GM10266 (cell line): ENCODE results near the gene PHACTR2.
"Not testable (repeated sequence)": the region's sequence is repeated elsewhere in the genome, so short reads cannot be mapped to it uniquely, and the experiment has no call there.

ENCODE experiments used
- DNase-seq: peaks from one replicate; pipeline ENCODE4 v3.0.0; 2012; ENCODE audit errors: extremely low spot score
- TF ChIP-seq, protein P1 (sequence below): IDR thresholded peaks from 2 replicates; pipeline ENCODE4 v1.5.1; 2012; ENCODE audit warnings: mild to moderate bottlenecking, low read depth; ENCODE audit not compliant: control insufficient read depth, insufficient read depth; ENCODE audit errors: missing control alignments

Gene PHACTR2

DNA sequence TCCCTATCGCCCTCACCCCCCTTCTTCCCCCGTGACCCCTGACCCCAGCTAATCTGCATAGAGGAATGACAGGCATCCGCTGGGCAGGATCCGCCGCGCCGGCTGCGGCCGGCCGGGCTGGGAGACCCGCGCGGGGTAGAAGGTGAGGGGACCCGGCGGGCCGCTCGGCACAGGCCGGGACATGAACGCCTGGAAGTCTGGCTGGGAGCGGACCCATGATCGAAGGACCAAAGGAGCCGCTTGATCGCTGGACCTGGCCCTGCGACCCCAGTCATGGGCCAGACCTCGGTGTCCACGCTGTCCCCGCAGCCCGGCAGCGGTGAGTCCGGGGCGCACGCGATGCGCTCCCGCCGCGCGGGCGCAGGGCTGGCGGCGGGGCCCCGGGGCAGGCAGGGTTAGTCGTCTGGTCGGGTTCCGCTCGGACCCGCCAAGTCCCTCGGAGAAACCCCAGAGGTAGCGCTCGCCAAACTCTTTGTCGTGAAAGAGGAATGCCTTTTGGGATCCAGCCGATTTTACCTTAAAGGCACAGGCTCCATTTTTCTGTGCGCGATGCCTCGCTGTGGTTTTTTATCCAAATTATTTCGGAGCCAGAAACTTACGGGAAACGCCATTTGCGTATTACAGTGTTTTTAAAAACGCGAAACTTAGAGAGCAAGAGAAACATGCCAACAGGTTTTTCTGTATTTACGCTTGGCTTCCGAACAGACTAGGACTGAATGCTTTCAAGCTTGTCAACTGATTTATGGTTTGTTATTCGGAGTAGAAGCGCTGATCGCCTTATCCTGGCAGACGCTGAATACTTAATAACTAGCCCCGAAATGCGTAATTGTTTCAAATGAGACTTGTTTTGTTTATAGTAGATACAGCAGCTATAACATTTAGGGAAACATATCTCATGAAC lies at the start of gene PHACTR2:
Gene PHACTR2, plus strand, starts transcription at position 75 of the 901 bp plus-strand sequence. Its CDS starts 199 bp downstream, at position 274.
- TF ChIP-seq, protein P1, sequence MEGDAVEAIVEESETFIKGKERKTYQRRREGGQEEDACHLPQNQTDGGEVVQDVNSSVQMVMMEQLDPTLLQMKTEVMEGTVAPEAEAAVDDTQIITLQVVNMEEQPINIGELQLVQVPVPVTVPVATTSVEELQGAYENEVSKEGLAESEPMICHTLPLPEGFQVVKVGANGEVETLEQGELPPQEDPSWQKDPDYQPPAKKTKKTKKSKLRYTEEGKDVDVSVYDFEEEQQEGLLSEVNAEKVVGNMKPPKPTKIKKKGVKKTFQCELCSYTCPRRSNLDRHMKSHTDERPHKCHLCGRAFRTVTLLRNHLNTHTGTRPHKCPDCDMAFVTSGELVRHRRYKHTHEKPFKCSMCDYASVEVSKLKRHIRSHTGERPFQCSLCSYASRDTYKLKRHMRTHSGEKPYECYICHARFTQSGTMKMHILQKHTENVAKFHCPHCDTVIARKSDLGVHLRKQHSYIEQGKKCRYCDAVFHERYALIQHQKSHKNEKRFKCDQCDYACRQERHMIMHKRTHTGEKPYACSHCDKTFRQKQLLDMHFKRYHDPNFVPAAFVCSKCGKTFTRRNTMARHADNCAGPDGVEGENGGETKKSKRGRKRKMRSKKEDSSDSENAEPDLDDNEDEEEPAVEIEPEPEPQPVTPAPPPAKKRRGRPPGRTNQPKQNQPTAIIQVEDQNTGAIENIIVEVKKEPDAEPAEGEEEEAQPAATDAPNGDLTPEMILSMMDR: no peak
- DNase-seq: peak; percentile 79

DNA sequence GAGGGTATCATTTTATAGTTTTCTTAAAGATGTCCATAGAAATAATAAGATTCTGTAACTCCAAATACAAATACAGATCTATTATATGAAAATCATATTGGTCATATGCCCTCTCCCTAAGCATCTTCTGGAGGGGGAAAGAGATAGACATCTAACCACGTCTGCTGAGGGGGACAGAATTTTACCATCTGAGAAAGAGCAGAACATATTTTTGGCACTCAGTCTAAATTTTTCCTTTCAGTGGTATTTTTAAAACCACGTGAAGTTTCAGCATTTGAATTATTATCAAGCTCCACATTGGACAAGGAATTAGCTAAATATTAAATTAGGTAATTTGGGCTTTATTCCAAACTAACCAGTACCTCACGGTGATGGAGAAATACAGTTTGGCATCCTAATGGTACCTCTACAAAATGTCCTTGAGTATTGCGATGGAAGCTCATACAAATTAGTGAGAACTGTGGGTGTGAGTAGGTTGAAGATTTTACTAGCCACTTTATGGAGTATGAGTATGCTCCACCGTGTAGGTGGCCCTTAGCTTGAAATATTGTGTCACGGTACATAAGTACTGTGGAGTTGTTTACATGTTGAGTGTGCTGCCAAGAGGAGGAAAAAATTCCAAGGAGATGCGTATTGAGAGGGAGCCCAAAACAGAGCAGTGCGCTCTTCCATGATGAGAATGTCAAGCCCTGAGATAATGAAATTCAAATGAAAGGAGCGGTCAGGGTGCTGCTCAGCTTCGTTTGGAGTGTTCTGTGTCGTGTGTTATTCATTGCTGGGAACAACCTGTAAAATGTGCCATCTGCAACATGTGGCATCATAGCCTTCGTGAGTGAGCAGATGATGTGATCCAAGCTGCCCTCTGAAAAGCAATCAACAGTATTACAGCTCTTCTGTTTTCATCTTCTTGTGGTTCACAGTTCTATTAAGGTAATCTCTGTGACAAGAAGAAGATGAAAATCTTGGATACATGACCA lies 48.4 kb upstream of the PHACTR2 start:
- TF ChIP-seq, protein P1: no peak
- DNase-seq: no peak

DNA sequence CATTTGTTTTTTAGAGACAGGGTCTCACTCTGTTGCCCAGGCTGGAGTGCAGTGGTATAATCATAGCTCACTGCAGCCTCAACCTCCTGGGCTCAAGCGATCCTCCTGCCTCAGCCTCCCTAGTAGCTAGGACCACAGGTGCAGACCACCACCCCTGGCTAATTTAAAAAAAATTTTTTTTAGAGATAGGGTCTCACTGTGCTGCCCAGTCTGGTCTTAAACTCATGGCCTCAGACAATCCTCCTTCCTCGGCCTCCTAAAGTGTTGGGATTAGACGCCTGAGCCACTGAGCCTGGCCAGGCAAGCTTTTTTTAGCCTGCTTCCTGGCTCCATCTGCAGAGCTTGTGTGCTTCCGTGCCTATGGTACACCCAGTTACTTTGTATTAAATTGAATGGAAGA lies 46.6 kb upstream of the PHACTR2 start:
- not testable (repeated sequence) for DNase-seq

DNA sequence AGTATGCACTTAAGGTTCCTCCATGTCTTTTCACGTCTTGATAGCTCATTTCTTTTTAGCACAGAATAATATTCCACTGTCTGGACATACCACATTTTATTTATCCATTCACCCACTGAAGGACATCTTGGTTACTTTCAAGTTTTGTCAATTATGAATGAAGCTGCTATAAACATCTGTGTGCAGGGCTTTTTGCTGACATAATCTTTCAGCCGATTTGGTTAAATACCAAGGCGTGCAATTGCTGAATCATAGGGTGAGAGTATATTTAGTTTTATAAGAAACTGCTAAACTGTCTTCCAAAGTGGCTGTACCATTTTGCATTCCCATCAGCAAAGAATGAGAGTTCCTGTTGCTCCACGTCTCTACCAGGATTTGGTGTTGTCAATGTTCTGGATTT lies 44.9 kb upstream of the PHACTR2 start:
- DNase-seq: no peak
- TF ChIP-seq, protein P1: no peak

DNA sequence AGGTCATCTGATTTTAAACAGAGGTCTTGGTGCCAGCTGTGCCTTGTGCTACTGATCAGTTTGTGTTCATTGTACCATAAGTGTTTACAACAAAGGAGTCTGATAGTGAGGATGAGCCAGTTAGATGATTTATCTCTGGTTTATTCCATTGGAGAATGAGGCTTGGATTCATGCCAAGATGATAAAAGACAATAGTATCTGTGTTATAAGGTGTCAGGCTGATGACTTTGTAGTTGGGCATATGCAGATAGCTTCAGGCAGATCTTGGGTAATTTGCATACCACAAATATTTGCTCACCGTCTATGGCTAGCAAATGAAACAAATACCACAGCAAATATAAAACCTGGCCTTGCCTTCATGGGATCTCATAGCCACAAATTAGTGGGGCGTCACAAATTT lies 43.3 kb upstream of the PHACTR2 start:
- DNase-seq: no peak
- TF ChIP-seq, protein P1: no peak

DNA sequence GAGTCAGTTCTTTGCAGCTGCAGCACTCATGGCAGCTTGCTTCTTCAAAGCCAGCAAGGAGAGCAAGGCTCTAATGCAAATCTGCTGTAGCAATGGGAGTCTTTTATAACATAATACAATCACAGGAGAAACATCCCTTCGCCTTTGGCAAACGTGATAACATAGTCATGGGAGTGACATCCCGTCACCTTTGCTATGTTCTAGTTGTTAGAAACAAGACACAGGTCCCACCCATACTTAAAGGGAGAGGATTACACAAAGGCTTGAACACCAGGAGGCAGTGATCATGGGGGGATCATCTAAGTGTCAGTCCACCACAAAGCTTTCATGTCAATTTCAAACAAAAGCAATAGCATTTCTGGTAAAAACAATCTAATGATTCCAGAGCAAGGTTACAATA lies 40.1 kb upstream of the PHACTR2 start:
- TF ChIP-seq, protein P1: no peak
- DNase-seq: no peak

DNA sequence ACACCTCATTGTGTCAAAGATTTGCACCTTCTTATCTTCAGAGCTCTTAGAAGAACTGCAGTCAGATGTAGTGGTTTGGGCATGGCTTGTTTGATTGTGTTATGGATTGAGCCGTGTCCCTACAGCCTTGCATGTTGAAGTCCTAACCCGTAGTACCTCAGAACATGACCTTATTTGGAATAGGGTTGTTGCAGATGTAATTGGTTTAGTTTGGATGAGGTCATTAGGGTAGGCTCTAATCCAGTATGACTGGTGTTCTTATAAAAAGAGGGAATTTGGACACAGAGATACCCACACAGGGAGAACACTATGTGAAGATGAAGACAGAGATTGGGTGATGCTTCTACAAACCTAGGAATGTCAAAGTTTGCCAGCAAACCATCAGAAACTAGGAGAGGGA lies 35.4 kb upstream of the PHACTR2 start:
- no peak for DNase-seq
- TF ChIP-seq, protein P1: no peak
